ENCODE results near the gene RBM44.

Gene RBM44

GRCh38 chr2:237886685-237887481, 88.3 kb downstream of the RBM44 start:
- no peak for DNase-seq

DNA sequence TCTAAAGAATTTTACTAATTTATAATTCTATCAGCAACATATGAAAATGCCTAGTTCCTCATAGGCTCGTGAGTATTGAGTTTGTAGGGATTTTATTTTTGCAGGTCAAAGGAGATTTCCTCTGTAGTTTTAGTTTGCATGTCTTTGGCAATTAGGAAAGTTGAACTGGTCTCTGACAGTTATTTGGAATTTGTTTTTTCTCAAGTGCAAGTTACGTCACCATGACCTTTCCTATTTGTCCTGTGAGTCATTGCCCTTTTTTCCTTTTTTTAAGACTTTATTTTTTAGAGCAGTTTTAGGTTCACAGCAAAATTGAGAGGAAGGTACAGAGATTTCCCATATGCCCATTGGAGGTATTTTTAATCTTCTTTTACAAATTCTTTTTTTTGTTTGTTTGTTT, 89.8 kb downstream of the RBM44 start:
- no peak for DNase-seq

- DNase-seq: no peak
Measured at GRCh38 chr2:237889016-237889415, 90.4 kb downstream of the RBM44 start.

GRCh38 chr2:237889811-237890210, 91.2 kb downstream of the RBM44 start:
- DNase-seq: no peak

All from activated CD4-positive, alpha-beta T cell treated with anti-CD3 and anti-CD28 coated beads, Interleukin-2, amount 50 U/mL, for 1 hour (primary cell).